H1 (cell line): Measurements from ENCODE around the gene RPL38. TPM values are rescaled to one million over a fixed set of nuclear protein-coding genes. Genes with fewer than 3 reads are reported as not detected.
A peak's percentile ranks its signal among the peaks of the same experiment; 100 is the strongest.

Experiments
- CTCF ChIA-PET: fragments of 300-600 bp; sonication (Branson Sonifier 250); formaldehyde crosslinking; loops from one replicate; lab custom pipeline; 2021; ENCODE audit not compliant: partially characterized antibody; lab: Charles Lee
- POLR2A ChIA-PET: fragments of 300-600 bp; sonication (Branson Sonifier 250); formaldehyde crosslinking; loops from one replicate; lab custom pipeline; 2021; ENCODE audit warnings: inconsistent platforms; ENCODE audit not compliant: partially characterized antibody; lab: Charles Lee
- DNase-seq, 2 experiments: peaks; one replicate each; pipeline versions ENCODE4 v3.0.0 to v3.0.0-alpha.2; 2010 to 2022; ENCODE audit warnings: low spot score in 2 of 2, low read depth in 1 of 2, mixed read lengths in 1 of 2
- FAIRE-seq: peaks from 2 replicates; lab custom pipeline; 2011; peaks lifted over from hg19 to GRCh38; lab: Jason Lieb, UNC
- H2AFZ ChIP-seq: 2 replicates; pipeline ENCODE4 v1.8.1; 2012; ENCODE audit warnings: low read length, inconsistent platforms
- H2AK5ac ChIP-seq: 2 replicates; pipeline ENCODE4 v1.6.1; 2013; ENCODE audit warnings: low read depth, low read length
- H2BK120ac ChIP-seq: replicated peaks from 2 replicates; pipeline ENCODE3; 2013; ENCODE audit warnings: low read depth, low read length, inconsistent platforms
- H2BK12ac ChIP-seq: 2 replicates; pipeline ENCODE4 v1.6.1; 2013; ENCODE audit warnings: low read depth, low read length
- H2BK15ac ChIP-seq: 2 replicates; pipeline ENCODE4 v1.6.1; 2013; ENCODE audit warnings: low read length
- H2BK20ac ChIP-seq: 2 replicates; pipeline ENCODE4 v1.6.1; 2013; ENCODE audit warnings: low read length
- H2BK5ac ChIP-seq: 2 replicates; pipeline ENCODE4 v1.6.1; 2013; ENCODE audit warnings: low read depth, low read length
- H3K14ac ChIP-seq: 2 replicates; pipeline ENCODE4 v1.6.1; 2013; ENCODE audit warnings: inconsistent platforms; ENCODE audit not compliant: insufficient read length
- H3K18ac ChIP-seq: 2 replicates; pipeline ENCODE4 v1.6.1; 2013; ENCODE audit warnings: low read length; ENCODE audit errors: extremely low read depth
- H3K23ac ChIP-seq: 2 replicates; pipeline ENCODE4 v1.6.1; 2013; ENCODE audit warnings: inconsistent platforms; ENCODE audit not compliant: insufficient read length
- H3K23me2 ChIP-seq: 2 replicates; pipeline ENCODE4 v1.6.1; 2013; ENCODE audit warnings: low read depth, low read length
- H3K27ac ChIP-seq: 2 replicates; pipeline ENCODE4 v1.6.1; 2011; ENCODE audit warnings: low read depth, low read length, inconsistent platforms
- H3K27me3 ChIP-seq, 4 experiments: replicated peaks in 1 of 4; 1 replicate in 1 of 4; 2 replicates in 3 of 4; pipeline versions ENCODE4 v1.6.1 to v1.8.1; 2011 to 2013; ENCODE audit warnings: low read length in 3 of 4, mild to moderate bottlenecking in 3 of 4, inconsistent platforms in 2 of 4, mixed read lengths in 2 of 4, moderate library complexity in 1 of 4; ENCODE audit not compliant: control insufficient read depth in 3 of 4, insufficient read depth in 3 of 4; ENCODE audit errors: extremely low read depth in 1 of 4
- H3K36me3 ChIP-seq, 4 experiments: 2 replicates each; pipeline versions ENCODE4 v1.6.1 to v1.8.1; 2011 to 2013; ENCODE audit warnings: mild to moderate bottlenecking in 4 of 4, low read length in 3 of 4, moderate library complexity in 2 of 4, control low read depth in 1 of 4, inconsistent platforms in 1 of 4; ENCODE audit not compliant: insufficient read depth in 4 of 4, control insufficient read depth in 2 of 4
- H3K4ac ChIP-seq: replicated peaks from 2 replicates; pipeline ENCODE3; 2013; ENCODE audit warnings: low read length, low read depth, mixed read lengths, inconsistent platforms; ENCODE audit not compliant: insufficient read length
- H3K4me1 ChIP-seq, 4 experiments: replicated peaks in 1 of 4; 1 replicate in 1 of 4; 2 replicates in 3 of 4; pipeline versions ENCODE4 v1.6.1 to v1.8.1; 2011 to 2013; ENCODE audit warnings: low read length in 3 of 4, inconsistent platforms in 2 of 4, mixed read lengths in 1 of 4; ENCODE audit not compliant: insufficient read depth in 4 of 4, control insufficient read depth in 3 of 4
- H3K4me2 ChIP-seq, 2 experiments: 2 replicates each; pipeline versions ENCODE4 v1.6.1 to v1.8.1; 2011 to 2013; ENCODE audit warnings: low read depth in 2 of 2, low read length in 2 of 2, control low read depth in 1 of 2, inconsistent platforms in 1 of 2, mild to moderate bottlenecking in 1 of 2; ENCODE audit not compliant: insufficient read depth in 1 of 2
- H3K4me3 ChIP-seq, 4 experiments: fragments of 200-600, 300-600 bp in 1 of 4; sonication (generic), shearing (Covaris generic), sonication (Bioruptor Twin) in 1 of 4; 2 replicates each; pipeline versions ENCODE4 v1.5.1 to v1.8.1; 2011 to 2016; ENCODE audit warnings: low read length in 4 of 4, low read depth in 3 of 4, control low read depth in 2 of 4, inconsistent platforms in 2 of 4, mild to moderate bottlenecking in 2 of 4, mixed read lengths in 1 of 4, moderate library complexity in 1 of 4; ENCODE audit not compliant: insufficient read depth in 2 of 4; ENCODE audit errors: extremely low read depth in 1 of 4
- H3K56ac ChIP-seq: replicated peaks from 2 replicates; pipeline ENCODE3; 2013; ENCODE audit warnings: low read depth, mild to moderate bottlenecking, mixed read lengths, low read length, inconsistent platforms; ENCODE audit not compliant: insufficient read length
- H3K79me1 ChIP-seq: 2 replicates; pipeline ENCODE4 v1.6.1; 2013; ENCODE audit warnings: low read depth, low read length, control low read depth
- H3K79me2 ChIP-seq, 2 experiments: 2 replicates each; pipeline versions ENCODE4 v1.6.1 to v1.8.1; 2012 to 2013; ENCODE audit warnings: low read length in 2 of 2, mild to moderate bottlenecking in 2 of 2, inconsistent platforms in 1 of 2; ENCODE audit not compliant: insufficient read depth in 2 of 2, control insufficient read depth in 1 of 2
- H3K9ac ChIP-seq, 4 experiments: replicated peaks in 1 of 4; 1 replicate in 1 of 4; 2 replicates in 3 of 4; pipeline versions ENCODE4 v1.6.1 to v1.8.1; 2011 to 2013; ENCODE audit warnings: low read depth in 3 of 4, low read length in 3 of 4, control low read depth in 2 of 4, mild to moderate bottlenecking in 2 of 4, moderate library complexity in 2 of 4, inconsistent platforms in 1 of 4; ENCODE audit errors: extremely low read depth in 1 of 4
- H3K9me3 ChIP-seq, 2 experiments: 2 replicates each; pipeline versions ENCODE4 v1.6.1 to v1.8.1; 2012 to 2013; ENCODE audit warnings: mild to moderate bottlenecking in 2 of 2, moderate library complexity in 2 of 2, control low read depth in 1 of 2, inconsistent platforms in 1 of 2, low read depth in 1 of 2, low read length in 1 of 2, mixed read lengths in 1 of 2; ENCODE audit not compliant: insufficient read depth in 2 of 2
- H4K20me1 ChIP-seq, 2 experiments: replicated peaks in 1 of 2; 2 replicates each; pipeline versions ENCODE3 to v1.8.1; 2011 to 2013; ENCODE audit warnings: inconsistent platforms in 2 of 2, low read length in 2 of 2, mild to moderate bottlenecking in 1 of 2; ENCODE audit not compliant: insufficient read depth in 2 of 2, control insufficient read depth in 1 of 2
- H4K5ac ChIP-seq: 2 replicates; pipeline ENCODE4 v1.6.1; 2013; ENCODE audit warnings: low read length, low read depth, mixed read lengths, inconsistent platforms; ENCODE audit not compliant: insufficient read length
- H4K8ac ChIP-seq: 2 replicates; pipeline ENCODE4 v1.8.0; 2013; ENCODE audit warnings: mild to moderate bottlenecking, moderate library complexity, low read length, inconsistent platforms; ENCODE audit not compliant: insufficient read depth; ENCODE audit errors: extremely low read depth
- H4K91ac ChIP-seq: replicated peaks from 2 replicates; pipeline ENCODE3; 2013; ENCODE audit warnings: low read length, mixed read lengths, inconsistent platforms; ENCODE audit not compliant: insufficient read length
- CREB1 ChIP-seq: IDR thresholded peaks from 2 replicates; pipeline ENCODE4 v1.6.1; 2012; ENCODE audit warnings: inconsistent platforms
- HDAC2 ChIP-seq, 2 experiments: fragments of 300-600 bp in 1 of 2; sonication (generic) in 1 of 2; IDR thresholded peaks; 2 replicates each; pipeline ENCODE4 v1.6.1; 2011 to 2012; ENCODE audit warnings: low read depth in 2 of 2, low read length in 2 of 2, mild to moderate bottlenecking in 2 of 2, moderate library complexity in 2 of 2, borderline replicate concordance in 1 of 2, inconsistent platforms in 1 of 2
- KDM4A ChIP-seq: IDR thresholded peaks from one replicate; pipeline ENCODE4 v1.7.1; 2012; ENCODE audit warnings: low read depth, mild to moderate bottlenecking, moderate library complexity, low read length, inconsistent platforms; ENCODE audit not compliant: severe bottlenecking
- SIN3A ChIP-seq, 2 experiments: IDR thresholded peaks in 1 of 2; conservative IDR thresholded peaks in 1 of 2; 2 replicates each; pipeline ENCODE4 v1.6.1; 2011 to 2012; ENCODE audit warnings: low read length in 2 of 2, improper control_type of control experiment in 1 of 2, low read depth in 1 of 2, mild to moderate bottlenecking in 1 of 2
- SP1 ChIP-seq: IDR thresholded peaks from 2 replicates; pipeline ENCODE4 v1.6.1; 2011; ENCODE audit warnings: low read depth, low read length
- TAF7 ChIP-seq: optimal IDR thresholded peaks from 2 replicates; pipeline ENCODE3; 2011; ENCODE audit warnings: low read depth, mild to moderate bottlenecking, inconsistent platforms, low read length, moderate library complexity, borderline replicate concordance
- TCF12 ChIP-seq: IDR thresholded peaks from 2 replicates; pipeline ENCODE4 v1.6.1; 2011; ENCODE audit warnings: low read depth, mild to moderate bottlenecking, low read length
- TEAD4 ChIP-seq: IDR thresholded peaks from 2 replicates; pipeline ENCODE4 v1.6.1; 2012; ENCODE audit warnings: low read depth, low read length, inconsistent platforms, mixed read lengths
- WGBS, 2 experiments: shearing (Covaris generic) in 1 of 2; methylation state at CpG; one replicate each; pipeline versions ENCODE4 v1.1.6 to v1.1.7; 2013 to 2015; ENCODE audit warnings: low lambda C conversion rate in 2 of 2, mixed read lengths in 2 of 2, inconsistent platforms in 1 of 2, low coverage in 1 of 2, missing lambda C conversion rate in 1 of 2; ENCODE audit not compliant: insufficient replicate concordance in 2 of 2, insufficient coverage in 1 of 2, insufficient read length in 1 of 2; ENCODE audit errors: extremely low coverage in 1 of 2, missing lambda C conversion rate in 1 of 2; 5-methylcytosine and 5-hydroxymethylcytosine counted together
- polyA plus RNA-seq, 7 experiments: library from polyadenylated mRNA; depleted of rRNA in 3 of 7; stranded (reverse) in 5 of 7; unstranded in 2 of 7; fragments of >200 nt in 5 of 7; fragments of 200-250 nt in 2 of 7; gene quantifications; 1 replicate in 5 of 7; 2 replicates in 1 of 7; 4 replicates in 1 of 7; pipeline versions ENCODE4 v1.2.1 to v1.2.3, GENCODE V29; 2011 to 2013; ENCODE audit warnings: missing spikeins in 2 of 7, mixed read lengths in 2 of 7
- total RNA-seq: library from RNA; stranded (reverse); fragmentation: NEBNext Ultra II Directional; extraction: Animal tissue kit (Norgen Biotek cat#: 25700); gene quantifications from 2 replicates; pipeline ENCODE4 v1.2.1, GENCODE V29; 2021
- TF ChIP-seq, protein P1 (sequence below): IDR thresholded peaks from 2 replicates; pipeline ENCODE4 v1.6.1; 2011; ENCODE audit warnings: low read length, improper control_type of control experiment

The RPL38 gene
- total and polyA plus RNA-seq, 2 of the 8 experiments (the other 6 are each of a cell fraction or from before 2014, with no cell fraction given) = 412 to 1,195 TPM

DNA sequence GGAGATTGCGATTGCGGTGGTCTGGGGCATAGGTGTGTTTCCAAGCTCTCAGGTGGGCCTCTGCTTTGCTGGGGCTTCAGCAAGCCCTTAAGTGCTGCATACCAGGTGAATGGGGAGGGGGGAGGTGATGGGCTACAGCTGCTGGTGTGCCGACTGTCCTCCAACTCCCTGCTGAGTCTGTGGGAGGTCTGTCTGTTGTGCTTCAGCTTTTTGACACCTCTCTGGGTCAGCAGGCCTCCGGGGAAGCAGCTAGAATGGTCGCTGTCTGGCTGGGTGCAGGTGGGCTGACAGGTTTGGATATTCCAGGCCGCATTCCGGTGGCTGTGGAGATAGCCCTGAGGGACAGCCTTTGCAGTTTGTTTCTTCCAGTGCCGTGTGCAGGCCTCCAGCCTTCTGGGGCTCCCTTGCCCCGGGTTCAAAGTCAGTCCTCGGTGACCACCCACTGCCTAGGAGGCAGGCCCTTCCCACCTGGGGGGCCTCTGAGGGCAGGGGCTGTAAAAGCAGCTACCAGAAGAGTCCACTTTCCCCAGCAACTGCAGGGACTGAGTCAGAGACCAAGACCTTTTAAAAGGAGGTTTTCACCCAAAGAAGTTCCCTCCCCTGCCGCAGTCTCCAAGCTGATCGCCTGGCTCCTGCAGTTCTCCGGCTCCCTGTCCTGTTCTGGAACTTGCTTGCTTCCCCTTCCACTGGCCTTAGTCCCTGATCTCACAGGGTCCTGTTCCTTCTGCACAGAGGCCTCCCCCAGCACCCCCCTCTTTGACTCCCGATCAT is 7.8 kb downstream of the RPL38 start:
- peaks cover 2% of the 10 kb centered on the region for H3K79me1 ChIP-seq
- H2AK5ac ChIP-seq = no peak overlapping the region
- no peak overlapping the region for H3K14ac ChIP-seq
- H3K27ac ChIP-seq = peak overlapping the region; percentile 60; the same call in 1 of the 2 replicates
- peaks cover 29 to 38% (median 33%) of the 10 kb centered on the region in 4 experiments for H3K36me3 ChIP-seq
- peaks cover 8 to 22% (median 20%) of the 10 kb centered on the region in 4 experiments for H3K4me1 ChIP-seq
- no peak overlapping the region for H3K23ac ChIP-seq
- H2BK12ac ChIP-seq = no peak overlapping the region
- WGBS, 2 experiments = 37% methylated on average over 13 of the region's 14 CpGs; no CpG with 5 or more reads in 1 of the 2 experiments
- FAIRE-seq = no peak
- no peak overlapping the region for H2BK20ac ChIP-seq
- no peak overlapping the region for H2BK120ac ChIP-seq
- H3K56ac ChIP-seq = no peak overlapping the region
- peak overlapping the region; percentile 29 to 62 (median 57); a peak in 5 of 8 replicates for H3K4me3 ChIP-seq
- peak overlapping the region; percentile 48; the same call in 1 of the 2 replicates for H2BK5ac ChIP-seq
- no peak overlapping the region for H4K8ac ChIP-seq
- H4K5ac ChIP-seq = peak overlapping the region; percentile 26
- no peak overlapping the region for H2AFZ ChIP-seq
- POLR2A ChIA-PET = interaction anchor here (0.6 to 6.9 kb wide), 25 partner anchors 8 to 908 kb away, joined by 3 to 61 read pairs (median 4); partner anchors contain the start of gene RPL38
- peak in 1 of 2 experiments; percentile 73 for DNase-seq
- H2BK15ac ChIP-seq = no peak overlapping the region
- peak overlapping the region in 3 of 4 experiments; percentile 8 to 68 (median 66); a peak in 5 of 7 replicates for H3K9ac ChIP-seq
- CTCF ChIA-PET = interaction anchor here (0.7 to 1.9 kb wide), 14 partner anchors 9 to 150 kb away, joined by 3 to 7 read pairs (median 3); partner anchors contain the start of gene BTBD17
- peaks cover 2 to 20% of the 10 kb centered on the region in 2 experiments; a peak in 3 of 4 replicates for H3K79me2 ChIP-seq
- no peak overlapping the region for H4K91ac ChIP-seq
- H3K9me3 ChIP-seq = no peaks in the 10 kb centered on the region
- peaks cover 21% of the 10 kb centered on the region for H3K23me2 ChIP-seq
- peaks cover 2 to 20% (median 11%) of the 10 kb centered on the region in 4 experiments; a peak in 6 of 7 replicates for H3K27me3 ChIP-seq
- peak overlapping the region; percentile 84 for H3K4me2 ChIP-seq
- H3K4ac ChIP-seq = no peak overlapping the region
- peak overlapping the region; percentile 25; the same call in 1 of the 2 replicates for H3K18ac ChIP-seq
- H4K20me1 ChIP-seq = peaks cover 24 to 28% of the 10 kb centered on the region in 2 experiments
- TF ChIP-seq TEAD4 (peak; percentile 74), HDAC2 (IDR thresholded peaks at IDR 0.05; ENCODE audit: borderline replicate concordance in 1 of 2, low read depth in 2 of 2, low read length in 2 of 2) (no peak), SP1 (0 out of 2 replicates have a peak, but pooled peaks have one; percentile 38), KDM4A (no peak), TAF7 (peak; percentile 64), CREB1 (no peak; the same call in 1 of the 2 replicates), TCF12 (0 out of 2 replicates have a peak, but pooled peaks have one; percentile 48), SIN3A (conservative IDR thresholded peaks at IDR 0.05 in 1 of 2, IDR thresholded peaks at IDR 0.05 in 1 of 2; ENCODE audit: low read depth in 1 of 2, low read length in 2 of 2) (peak in 1 of 2 experiments; percentile 69; a peak in 2 of 4 replicates)
- TF ChIP-seq, protein P1, sequence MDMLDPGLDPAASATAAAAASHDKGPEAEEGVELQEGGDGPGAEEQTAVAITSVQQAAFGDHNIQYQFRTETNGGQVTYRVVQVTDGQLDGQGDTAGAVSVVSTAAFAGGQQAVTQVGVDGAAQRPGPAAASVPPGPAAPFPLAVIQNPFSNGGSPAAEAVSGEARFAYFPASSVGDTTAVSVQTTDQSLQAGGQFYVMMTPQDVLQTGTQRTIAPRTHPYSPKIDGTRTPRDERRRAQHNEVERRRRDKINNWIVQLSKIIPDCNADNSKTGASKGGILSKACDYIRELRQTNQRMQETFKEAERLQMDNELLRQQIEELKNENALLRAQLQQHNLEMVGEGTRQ = no peak
